ENCODE data around the gene E2F7. TPM values are rescaled to one million over a fixed set of nuclear protein-coding genes. Genes with fewer than 3 reads are reported as not detected.

The E2F7 gene
- total and polyA plus RNA-seq, 7 donors = 0.03 to 0.76 (median 0.09) TPM; not detected in 3

- peak; percentile 53 to 80 (median 71) for ATAC-seq
- peak; percentile 88 for TF ChIP-seq CTCF (IDR thresholded peaks at IDR 0.05)
- peak; percentile 61 to 80 for DNase-seq
- 2% methylated on average over 9 of the region's 9 CpGs for WGBS, 3 donors
- no peak overlapping the region for H3K4me3 ChIP-seq
- H3K9me3 ChIP-seq = no peaks in the 10 kb centered on the region
- no peaks in the 10 kb centered on the region for H3K27me3 ChIP-seq (ENCODE audit: insufficient read depth in 3 of 3, low read length in 2 of 3)
- intact Hi-C loops (cut with DNase I) = loop anchor here (2.0 to 5.0 kb wide), 2 partner anchors 389 to 390 kb away; no protein-coding TSS in a partner anchor
- no peaks in the 10 kb centered on the region for H3K36me3 ChIP-seq (ENCODE audit: insufficient read depth in 1 of 2, low read depth in 1 of 2)
- H3K4me1 ChIP-seq = peaks cover 4% of the 10 kb centered on the region
- H3K27ac ChIP-seq = no peak overlapping the region
Observed at GRCh38 chr12:77010691-77011548, 54.4 kb downstream of the E2F7 start.

GRCh38 chr12:77007476-77007875 is 57.9 kb downstream of the E2F7 start:
- Histone ChIP-seq H3K27me3 (ENCODE audit: insufficient read depth in 3 of 3, low read length in 2 of 3) (no peaks in the 10 kb centered on the region), H3K36me3 (ENCODE audit: insufficient read depth in 1 of 2, low read depth in 1 of 2) (no peaks in the 10 kb centered on the region), H3K9me3 (no peaks in the 10 kb centered on the region), H3K4me3 (no peak overlapping the region), H3K27ac (no peak overlapping the region), H3K4me1 (peaks cover 4% of the 10 kb centered on the region)
- WGBS, 3 donors = 64 to 75% (median 65%) methylated on average over 5 of the region's 5 CpGs
- ATAC-seq (no peak), DNase-seq (no peak)
- no peak for TF ChIP-seq CTCF (IDR thresholded peaks at IDR 0.05)
- intact Hi-C loops (cut with DNase I) = no loop called here

GRCh38 chr12:77005611-77006098 is 59.7 kb downstream of the E2F7 start:
- TF ChIP-seq CTCF (IDR thresholded peaks at IDR 0.05) = no peak

GRCh38 chr12:77003914-77004313 is 61.5 kb downstream of the E2F7 start:
- Histone ChIP-seq H3K27me3 (ENCODE audit: insufficient read depth in 3 of 3, low read length in 2 of 3) (no peaks in the 10 kb centered on the region), H3K9me3 (no peaks in the 10 kb centered on the region), H3K36me3 (ENCODE audit: insufficient read depth in 1 of 2, low read depth in 1 of 2) (no peaks in the 10 kb centered on the region), H3K27ac (no peak overlapping the region), H3K4me1 (no peaks in the 10 kb centered on the region), H3K4me3 (no peak overlapping the region)
- WGBS, 3 donors = 77 to 91% (median 86%) methylated on average over 2 of the region's 2 CpGs
- no peak for ATAC-seq
- no peak for DNase-seq
- no peak for TF ChIP-seq CTCF (IDR thresholded peaks at IDR 0.05)
- intact Hi-C loops (cut with DNase I) = no loop called here

More at GRCh38 chr12:77005611-77006098, 59.7 kb downstream of the E2F7 start:
- no peak overlapping the region for H3K27ac ChIP-seq
- WGBS, 3 donors = 34 to 97% (median 79%) methylated on average over 1 of the region's 1 CpG
- H3K9me3 ChIP-seq = no peaks in the 10 kb centered on the region
- H3K4me1 ChIP-seq = peaks cover 2% of the 10 kb centered on the region
- no peak overlapping the region for H3K4me3 ChIP-seq
- no peaks in the 10 kb centered on the region for H3K27me3 ChIP-seq (ENCODE audit: insufficient read depth in 3 of 3, low read length in 2 of 3)
- H3K36me3 ChIP-seq (ENCODE audit: insufficient read depth in 1 of 2, low read depth in 1 of 2) = no peaks in the 10 kb centered on the region
- DNase-seq (no peak), ATAC-seq (no peak)
- intact Hi-C loops (cut with DNase I) = no loop called here

All from psoas muscle (tissue), 8 donors.